ENCODE data around the gene SEC11A.

DNA sequence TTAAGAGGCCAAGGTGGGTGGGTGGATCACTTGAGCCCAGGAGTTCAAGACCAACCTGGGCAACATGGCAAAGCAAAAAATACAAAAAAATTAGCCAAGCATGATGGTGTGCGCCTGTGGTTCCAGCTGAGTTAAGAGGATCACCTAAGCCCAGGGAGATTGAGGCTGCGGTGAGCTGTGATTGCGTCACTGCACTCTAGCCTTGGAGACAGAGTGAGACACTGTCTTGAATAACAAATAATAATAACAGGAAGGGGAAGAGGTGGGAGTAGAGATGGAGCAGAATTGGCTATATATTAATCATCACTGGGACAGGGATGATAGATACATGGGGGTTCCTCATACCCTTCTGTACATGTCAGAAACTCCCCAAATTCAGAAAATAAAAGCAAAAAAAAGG lies 34.1 kb downstream of the SEC11A start:
- TF ChIP-seq CEBPB (IDR thresholded peaks at IDR 0.05), result peak; percentile 66; the same call in 1 of the 2 replicates
- TF ChIP-seq, protein P1, sequence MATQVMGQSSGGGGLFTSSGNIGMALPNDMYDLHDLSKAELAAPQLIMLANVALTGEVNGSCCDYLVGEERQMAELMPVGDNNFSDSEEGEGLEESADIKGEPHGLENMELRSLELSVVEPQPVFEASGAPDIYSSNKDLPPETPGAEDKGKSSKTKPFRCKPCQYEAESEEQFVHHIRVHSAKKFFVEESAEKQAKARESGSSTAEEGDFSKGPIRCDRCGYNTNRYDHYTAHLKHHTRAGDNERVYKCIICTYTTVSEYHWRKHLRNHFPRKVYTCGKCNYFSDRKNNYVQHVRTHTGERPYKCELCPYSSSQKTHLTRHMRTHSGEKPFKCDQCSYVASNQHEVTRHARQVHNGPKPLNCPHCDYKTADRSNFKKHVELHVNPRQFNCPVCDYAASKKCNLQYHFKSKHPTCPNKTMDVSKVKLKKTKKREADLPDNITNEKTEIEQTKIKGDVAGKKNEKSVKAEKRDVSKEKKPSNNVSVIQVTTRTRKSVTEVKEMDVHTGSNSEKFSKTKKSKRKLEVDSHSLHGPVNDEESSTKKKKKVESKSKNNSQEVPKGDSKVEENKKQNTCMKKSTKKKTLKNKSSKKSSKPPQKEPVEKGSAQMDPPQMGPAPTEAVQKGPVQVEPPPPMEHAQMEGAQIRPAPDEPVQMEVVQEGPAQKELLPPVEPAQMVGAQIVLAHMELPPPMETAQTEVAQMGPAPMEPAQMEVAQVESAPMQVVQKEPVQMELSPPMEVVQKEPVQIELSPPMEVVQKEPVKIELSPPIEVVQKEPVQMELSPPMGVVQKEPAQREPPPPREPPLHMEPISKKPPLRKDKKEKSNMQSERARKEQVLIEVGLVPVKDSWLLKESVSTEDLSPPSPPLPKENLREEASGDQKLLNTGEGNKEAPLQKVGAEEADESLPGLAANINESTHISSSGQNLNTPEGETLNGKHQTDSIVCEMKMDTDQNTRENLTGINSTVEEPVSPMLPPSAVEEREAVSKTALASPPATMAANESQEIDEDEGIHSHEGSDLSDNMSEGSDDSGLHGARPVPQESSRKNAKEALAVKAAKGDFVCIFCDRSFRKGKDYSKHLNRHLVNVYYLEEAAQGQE (IDR thresholded peaks at IDR 0.05; ENCODE audit: low read depth), result no peak
- TF ChIP-seq CREB1 (IDR thresholded peaks at IDR 0.05; ENCODE audit: low read depth), result no peak
- no peak for TF ChIP-seq YY1 (IDR thresholded peaks at IDR 0.05; ENCODE audit: low read depth)
- TF ChIP-seq, protein P2, sequence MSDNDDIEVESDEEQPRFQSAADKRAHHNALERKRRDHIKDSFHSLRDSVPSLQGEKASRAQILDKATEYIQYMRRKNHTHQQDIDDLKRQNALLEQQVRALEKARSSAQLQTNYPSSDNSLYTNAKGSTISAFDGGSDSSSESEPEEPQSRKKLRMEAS (IDR thresholded peaks at IDR 0.05), result no peak
- no peak for TF ChIP-seq RAD21 (IDR thresholded peaks at IDR 0.05; ENCODE audit: low read depth)
- no peak for TF ChIP-seq EP300 (IDR thresholded peaks at IDR 0.05; ENCODE audit: borderline replicate concordance)
